ENCODE data around the gene CGB8.

CGB8 gene

GRCh38 chr19:49014123-49014869, 34.6 kb downstream of the CGB8 start:
- H3K9me2 ChIP-seq (replicated peaks; ENCODE audit: insufficient read depth, low read length) = no peaks in the 10 kb centered on the region
- no peak overlapping the region for H2AFZ ChIP-seq (ENCODE audit: low read length)
- H3F3A ChIP-seq (ENCODE audit: insufficient read depth, low read length) = no peaks in the 10 kb centered on the region
- no peak overlapping the region for H3K4me3 ChIP-seq (ENCODE audit: low read length)
- H3K9ac ChIP-seq (ENCODE audit: low read length) = no peak overlapping the region
- no peak overlapping the region for H3K27ac ChIP-seq (ENCODE audit: low read length)
- no peaks in the 10 kb centered on the region for H4K20me1 ChIP-seq (ENCODE audit: insufficient read depth, low read length)
- peaks cover 13% of the 10 kb centered on the region for H3K27me3 ChIP-seq (replicated peaks; ENCODE audit: insufficient read depth, low read length)
- H3K79me2 ChIP-seq (ENCODE audit: low read length) = no peaks in the 10 kb centered on the region
- no peak for TF ChIP-seq EZH2 (optimal IDR thresholded peaks at IDR 0.05; ENCODE audit: low read depth, low read length)
- TF ChIP-seq EZH2phosphoT487 (IDR thresholded peaks at IDR 0.05; ENCODE audit: low read length) = no peak
- no peak for TF ChIP-seq CTCF (IDR thresholded peaks at IDR 0.05; ENCODE audit: low read length)
- H3K4me2 ChIP-seq (ENCODE audit: low read depth, low read length) = no peak overlapping the region
- no peaks in the 10 kb centered on the region for H3K4me1 ChIP-seq (ENCODE audit: low read length)
- no peaks in the 10 kb centered on the region for H3K36me3 ChIP-seq (replicated peaks; ENCODE audit: insufficient read depth, low read length)
- no peaks in the 10 kb centered on the region for H3K9me3 ChIP-seq (replicated peaks; ENCODE audit: insufficient read depth, low read length)
- DNase-seq = no peak

GRCh38 chr19:49011194-49011593, 37.7 kb downstream of the CGB8 start:
- Histone ChIP-seq H4K20me1 (ENCODE audit: insufficient read depth, low read length) (no peaks in the 10 kb centered on the region), H3K36me3 (replicated peaks; ENCODE audit: insufficient read depth, low read length) (0 out of 2 replicates have a peak, but pooled peaks cover under 1% of the 10 kb centered on the region), H2AFZ (ENCODE audit: low read length) (no peak overlapping the region)

GRCh38 chr19:49010453-49010852, 38.5 kb downstream of the CGB8 start:
- no peak for DNase-seq
- no peaks in the 10 kb centered on the region for H4K20me1 ChIP-seq (ENCODE audit: insufficient read depth, low read length)
- no peaks in the 10 kb centered on the region for H3K79me2 ChIP-seq (ENCODE audit: low read length)
- H3K9me2 ChIP-seq (replicated peaks; ENCODE audit: insufficient read depth, low read length) = no peaks in the 10 kb centered on the region
- no peaks in the 10 kb centered on the region for H3K27me3 ChIP-seq (replicated peaks; ENCODE audit: insufficient read depth, low read length)
- no peak for TF ChIP-seq CTCF (IDR thresholded peaks at IDR 0.05; ENCODE audit: low read length)
- TF ChIP-seq EZH2 (optimal IDR thresholded peaks at IDR 0.05; ENCODE audit: low read depth, low read length) = no peak
- no peak for TF ChIP-seq EZH2phosphoT487 (IDR thresholded peaks at IDR 0.05; ENCODE audit: low read length)
- 0 out of 2 replicates have a peak, but pooled peaks cover 3% of the 10 kb centered on the region for H3K36me3 ChIP-seq (replicated peaks; ENCODE audit: insufficient read depth, low read length)
- no peak overlapping the region for H3K9ac ChIP-seq (ENCODE audit: low read length)
- no peaks in the 10 kb centered on the region for H3K4me1 ChIP-seq (ENCODE audit: low read length)
- H3K4me2 ChIP-seq (ENCODE audit: low read depth, low read length) = no peak overlapping the region
- no peaks in the 10 kb centered on the region for H3F3A ChIP-seq (ENCODE audit: insufficient read depth, low read length)
- no peak overlapping the region for H2AFZ ChIP-seq (ENCODE audit: low read length)
- H3K27ac ChIP-seq (ENCODE audit: low read length) = no peak overlapping the region
- H3K9me3 ChIP-seq (replicated peaks; ENCODE audit: insufficient read depth, low read length) = no peaks in the 10 kb centered on the region
- no peak overlapping the region for H3K4me3 ChIP-seq (ENCODE audit: low read length)

More at GRCh38 chr19:49011194-49011593, 37.7 kb downstream of the CGB8 start:
- H3K4me2 ChIP-seq (ENCODE audit: low read depth, low read length) = no peak overlapping the region
- H3K4me3 ChIP-seq (ENCODE audit: low read length) = no peak overlapping the region
- H3K9ac ChIP-seq (ENCODE audit: low read length) = no peak overlapping the region
- DNase-seq = no peak
- no peaks in the 10 kb centered on the region for H3F3A ChIP-seq (ENCODE audit: insufficient read depth, low read length)
- no peaks in the 10 kb centered on the region for H3K4me1 ChIP-seq (ENCODE audit: low read length)
- H3K9me2 ChIP-seq (replicated peaks; ENCODE audit: insufficient read depth, low read length) = no peaks in the 10 kb centered on the region
- no peak overlapping the region for H3K27ac ChIP-seq (ENCODE audit: low read length)
- no peaks in the 10 kb centered on the region for H3K27me3 ChIP-seq (replicated peaks; ENCODE audit: insufficient read depth, low read length)
- H3K9me3 ChIP-seq (replicated peaks; ENCODE audit: insufficient read depth, low read length) = no peaks in the 10 kb centered on the region
- TF ChIP-seq CTCF (IDR thresholded peaks at IDR 0.05; ENCODE audit: low read length) (no peak), EZH2phosphoT487 (IDR thresholded peaks at IDR 0.05; ENCODE audit: low read length) (no peak), EZH2 (optimal IDR thresholded peaks at IDR 0.05; ENCODE audit: low read depth, low read length) (no peak)
- no peaks in the 10 kb centered on the region for H3K79me2 ChIP-seq (ENCODE audit: low read length)
